Adrenal gland (tissue), 5 donors: ENCODE results near the gene PSME4.

ENCODE experiments used
- CTCF ChIP-seq, 6 experiments: fragments of 450-650 bp in 4 of 6; fragments of 200-600 bp in 2 of 6; sonication (generic) in 1 of 6; IDR thresholded peaks; 1 replicate in 5 of 6; 2 replicates in 1 of 6; pipeline versions ENCODE4 v1.5.1 to v1.8.0; 2016 to 2021; ENCODE audit warnings: antibody characterized with exemption in 6 of 6, mild to moderate bottlenecking in 2 of 6, moderate library complexity in 1 of 6
- POLR2A ChIP-seq, 2 donors: fragments of 450-650 bp; IDR thresholded peaks; one replicate each; pipeline ENCODE4 v1.6.1; 2017; ENCODE audit warnings: antibody characterized with exemption in 2 of 2, mild to moderate bottlenecking in 2 of 2, moderate library complexity in 1 of 2
- donor health status: DM: no; HTN: no; CAD: no.

- TF ChIP-seq CTCF (IDR thresholded peaks at IDR 0.05) = peak in 1 of 6 experiments; percentile 16
- TF ChIP-seq POLR2A (IDR thresholded peaks at IDR 0.05) = no peak
Measured at GRCh38 chr2:53859206-53860181, 111.3 kb downstream of the PSME4 start, which contains the start of gene GPR75.
